ENCODE measurements around the gene SPACA1.

The SPACA1 gene

GRCh38 chr6:88107241-88107640, 59.6 kb downstream of the SPACA1 start:
- TF ChIP-seq, protein P1, sequence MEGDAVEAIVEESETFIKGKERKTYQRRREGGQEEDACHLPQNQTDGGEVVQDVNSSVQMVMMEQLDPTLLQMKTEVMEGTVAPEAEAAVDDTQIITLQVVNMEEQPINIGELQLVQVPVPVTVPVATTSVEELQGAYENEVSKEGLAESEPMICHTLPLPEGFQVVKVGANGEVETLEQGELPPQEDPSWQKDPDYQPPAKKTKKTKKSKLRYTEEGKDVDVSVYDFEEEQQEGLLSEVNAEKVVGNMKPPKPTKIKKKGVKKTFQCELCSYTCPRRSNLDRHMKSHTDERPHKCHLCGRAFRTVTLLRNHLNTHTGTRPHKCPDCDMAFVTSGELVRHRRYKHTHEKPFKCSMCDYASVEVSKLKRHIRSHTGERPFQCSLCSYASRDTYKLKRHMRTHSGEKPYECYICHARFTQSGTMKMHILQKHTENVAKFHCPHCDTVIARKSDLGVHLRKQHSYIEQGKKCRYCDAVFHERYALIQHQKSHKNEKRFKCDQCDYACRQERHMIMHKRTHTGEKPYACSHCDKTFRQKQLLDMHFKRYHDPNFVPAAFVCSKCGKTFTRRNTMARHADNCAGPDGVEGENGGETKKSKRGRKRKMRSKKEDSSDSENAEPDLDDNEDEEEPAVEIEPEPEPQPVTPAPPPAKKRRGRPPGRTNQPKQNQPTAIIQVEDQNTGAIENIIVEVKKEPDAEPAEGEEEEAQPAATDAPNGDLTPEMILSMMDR (IDR thresholded peaks at IDR 0.05; ENCODE audit: low read depth, low read length, missing control alignments): no peak
- Histone ChIP-seq H3K27me3 (replicated peaks) (no peaks in the 10 kb centered on the region), H3K4me3 (ENCODE audit: low read depth, low read length) (no peak overlapping the region), H3K27ac (no peak overlapping the region), H3K36me3 (replicated peaks) (no peaks in the 10 kb centered on the region)
- no peak for DNase-seq
- in situ Hi-C loops (cut with HindIII; ENCODE audit: low pct_ligation_motif_present, low sequenced_read_pairs): no loop called here

GRCh38 chr6:88111991-88112390, 64.3 kb downstream of the SPACA1 start:
- H3K27me3 ChIP-seq (replicated peaks): no peaks in the 10 kb centered on the region
- H3K4me3 ChIP-seq (ENCODE audit: low read depth, low read length): no peak overlapping the region
- H3K36me3 ChIP-seq (replicated peaks): no peaks in the 10 kb centered on the region
- DNase-seq: no peak
- in situ Hi-C loops (cut with HindIII; ENCODE audit: low pct_ligation_motif_present, low sequenced_read_pairs): no loop called here
- TF ChIP-seq, protein P1 (IDR thresholded peaks at IDR 0.05; ENCODE audit: low read depth, low read length, missing control alignments): no peak
- H3K27ac ChIP-seq: no peak overlapping the region

- Histone ChIP-seq H3K27ac (no peak overlapping the region), H3K4me3 (ENCODE audit: low read depth, low read length) (no peak overlapping the region), H3K36me3 (replicated peaks) (no peaks in the 10 kb centered on the region), H3K27me3 (replicated peaks) (no peaks in the 10 kb centered on the region)
- in situ Hi-C loops (cut with HindIII; ENCODE audit: low pct_ligation_motif_present, low sequenced_read_pairs): no loop called here
- no peak for DNase-seq
- TF ChIP-seq, protein P1 (IDR thresholded peaks at IDR 0.05; ENCODE audit: low read depth, low read length, missing control alignments): no peak
Measured at GRCh38 chr6:88114838-88115237, 67.2 kb downstream of the SPACA1 start.

- TF ChIP-seq, protein P1 (IDR thresholded peaks at IDR 0.05; ENCODE audit: low read depth, low read length, missing control alignments): no peak
- no peak overlapping the region for H3K4me3 ChIP-seq (ENCODE audit: low read depth, low read length)
- no peak for DNase-seq
- no peak overlapping the region for H3K27ac ChIP-seq
- no peaks in the 10 kb centered on the region for H3K36me3 ChIP-seq (replicated peaks)
- in situ Hi-C loops (cut with HindIII; ENCODE audit: low pct_ligation_motif_present, low sequenced_read_pairs): no loop called here
- no peaks in the 10 kb centered on the region for H3K27me3 ChIP-seq (replicated peaks)
Measured at GRCh38 chr6:88115307-88115706, 67.7 kb downstream of the SPACA1 start.

- TF ChIP-seq, protein P1 (IDR thresholded peaks at IDR 0.05; ENCODE audit: low read depth, low read length, missing control alignments): no peak
- Histone ChIP-seq H3K27me3 (replicated peaks) (no peaks in the 10 kb centered on the region), H3K4me3 (ENCODE audit: low read depth, low read length) (no peak overlapping the region), H3K27ac (no peak overlapping the region), H3K36me3 (replicated peaks) (no peaks in the 10 kb centered on the region)
- DNase-seq: no peak
- in situ Hi-C loops (cut with HindIII; ENCODE audit: low pct_ligation_motif_present, low sequenced_read_pairs): no loop called here
Measured at GRCh38 chr6:88116276-88116675, 68.6 kb downstream of the SPACA1 start.
